K562 (cell line): ENCODE measurements around the gene PI4KA. TPM values are rescaled to one million over a fixed set of nuclear protein-coding genes. Genes with fewer than 3 reads are reported as not detected.
A peak's percentile ranks its signal among the peaks of the same experiment; 100 is the strongest.

ENCODE experiments used
- ARID1B ChIP-seq: fragments of 450-650 bp; IDR thresholded peaks from 2 replicates; pipeline ENCODE4 v1.6.1; 2016; ENCODE audit warnings: antibody characterized with exemption, mild to moderate bottlenecking, inconsistent platforms
- CEBPG ChIP-seq, 3 experiments: fragments of 200-800 bp in 1 of 3; sonication (Bioruptor generic) in 1 of 3; sonication (generic) in 1 of 3; formaldehyde crosslinking in 1 of 3; IDR thresholded peaks in 2 of 3; conservative IDR thresholded peaks in 1 of 3; 2 replicates each; pipeline versions ENCODE4 v1.6.1 to v1.8.0; 2016 to 2022; ENCODE audit warnings: missing compliant biosample characterization in 2 of 3, missing genetic modification characterization in 2 of 3, mild to moderate bottlenecking in 1 of 3, missing genetic modification reagents in 1 of 3
- ETS2 ChIP-seq: IDR thresholded peaks from 2 replicates; pipeline ENCODE4 v1.6.1; 2016; ENCODE audit warnings: borderline replicate concordance, missing genetic modification characterization, mild to moderate bottlenecking, moderate library complexity, missing compliant biosample characterization; ENCODE audit not compliant: poor library complexity, severe bottlenecking
- HMGN3 ChIP-seq: IDR thresholded peaks from 2 replicates; pipeline ENCODE4 v1.6.1; 2011; ENCODE audit warnings: borderline replicate concordance, low read depth, mild to moderate bottlenecking, mixed read lengths, low read length; ENCODE audit not compliant: insufficient read length; ENCODE audit errors: extremely low read depth
- JUN ChIP-seq, 2 experiments: sonication (generic) in 1 of 2; formaldehyde crosslinking in 1 of 2; IDR thresholded peaks; 2 replicates each; pipeline versions ENCODE4 v1.6.1 to v1.8.0; 2012 to 2022; ENCODE audit warnings: borderline replicate concordance in 2 of 2, mild to moderate bottlenecking in 2 of 2, improper control_type of control experiment in 1 of 2, low read depth in 1 of 2, low read length in 1 of 2, missing genetic modification reagents in 1 of 2
- OTX1 ChIP-seq: fragments of 450-650 bp; formaldehyde crosslinking; IDR thresholded peaks from 2 replicates; pipeline ENCODE4 v1.4.0; 2022; ENCODE audit warnings: mild to moderate bottlenecking
- PHF8 ChIP-seq: fragments of 200-600 bp; sonication (generic); IDR thresholded peaks from 2 replicates; pipeline ENCODE4 v1.6.1; 2012; ENCODE audit warnings: mixed run types, mild to moderate bottlenecking, inconsistent platforms, low read length, moderate library complexity, borderline replicate concordance
- RFX1 ChIP-seq: fragments of 450-650 bp; IDR thresholded peaks from 2 replicates; pipeline ENCODE4 v1.6.1; 2016; ENCODE audit warnings: mild to moderate bottlenecking, moderate library complexity
- RUNX1 ChIP-seq: sonication (generic); IDR thresholded peaks from 2 replicates; pipeline ENCODE4 v1.6.1; 2016; ENCODE audit warnings: antibody characterized with exemption, low read depth
- SAP30 ChIP-seq: fragments of 200-600 bp; sonication (generic); IDR thresholded peaks from 2 replicates; pipeline ENCODE4 v1.6.1; 2012; ENCODE audit warnings: borderline replicate concordance, low read depth, mild to moderate bottlenecking, moderate library complexity, low read length, control low read depth, inconsistent platforms; ENCODE audit not compliant: insufficient read depth, poor library complexity, severe bottlenecking
- SMAD4 ChIP-seq: fragments of 250-450 bp; sonication (Bioruptor Pico); conservative IDR thresholded peaks from 2 replicates; pipeline ENCODE4 v1.8.0; 2021; ENCODE audit warnings: inconsistent platforms, mild to moderate bottlenecking, moderate library complexity
- TEAD1 ChIP-seq, 2 experiments: fragments of 450-650 bp in 1 of 2; sonication (generic) in 1 of 2; formaldehyde crosslinking; IDR thresholded peaks; 2 replicates each; pipeline versions ENCODE4 v1.4.0 to v1.8.0; 2020 to 2022; ENCODE audit warnings: mild to moderate bottlenecking in 2 of 2, missing genetic modification reagents in 1 of 2
- TFAP4 ChIP-seq: sonication (generic); formaldehyde crosslinking; IDR thresholded peaks from 2 replicates; pipeline ENCODE4 v1.8.0; 2022; ENCODE audit warnings: missing genetic modification reagents, mild to moderate bottlenecking, moderate library complexity, borderline replicate concordance
- ZBTB7A ChIP-seq: IDR thresholded peaks from 2 replicates; pipeline ENCODE4 v1.6.1; 2011; ENCODE audit warnings: low read depth, mild to moderate bottlenecking, low read length, moderate library complexity, borderline replicate concordance; ENCODE audit not compliant: control insufficient read depth
- ZC3H4 ChIP-seq: sonication (generic); formaldehyde crosslinking; IDR thresholded peaks from 2 replicates; pipeline ENCODE4 v1.9.0; 2021; ENCODE audit warnings: missing genetic modification reagents, borderline replicate concordance
- ZFP1 ChIP-seq: fragments of 450-650 bp; formaldehyde crosslinking; IDR thresholded peaks from 2 replicates; pipeline ENCODE4 v1.4.0; 2020; ENCODE audit warnings: mild to moderate bottlenecking, mixed read lengths
- ZNF324 ChIP-seq: fragments of 250-450 bp; sonication (Bioruptor Pico); IDR thresholded peaks from 2 replicates; pipeline ENCODE4 v1.4.0; 2020; ENCODE audit warnings: mild to moderate bottlenecking
- ZNF707 ChIP-seq: fragments of 250-450 bp; sonication (Bioruptor Pico); conservative IDR thresholded peaks from 2 replicates; pipeline ENCODE4 v1.8.0; 2022; ENCODE audit warnings: inconsistent platforms, mild to moderate bottlenecking, moderate library complexity
- ZNF76 ChIP-seq: fragments of 250-450 bp; sonication (Bioruptor Pico); IDR thresholded peaks from 2 replicates; pipeline ENCODE4 v1.4.0; 2020; ENCODE audit warnings: mild to moderate bottlenecking, moderate library complexity, borderline replicate concordance
- ZZZ3 ChIP-seq: fragments of 450-650 bp; IDR thresholded peaks from 2 replicates; pipeline ENCODE4 v1.6.1; 2016; ENCODE audit warnings: antibody characterized with exemption, mild to moderate bottlenecking, moderate library complexity
- polyA plus RNA-seq, 8 experiments: library from polyadenylated mRNA; depleted of rRNA in 4 of 8; stranded (reverse) in 5 of 8; unstranded in 3 of 8; fragments of >200 nt; fragmentation: Nextera tagmentation in 2 of 8; fragmentation: Illumina TruSeq in 1 of 8; extraction: Ambion mirVana in 2 of 8; extraction: Trizol in 1 of 8; gene quantifications; 2 replicates each; pipeline versions ENCODE4 v1.2.1 to v1.2.3, GENCODE V29; 2011 to 2014; ENCODE audit warnings: inconsistent platforms in 1 of 8, missing spikeins in 1 of 8
- total RNA-seq, 7 experiments: library from RNA; depleted of rRNA in 6 of 7; stranded (reverse); fragments of >200 nt in 6 of 7; fragmentation: Illumina TruSeq in 2 of 7; extraction: Trizol in 2 of 7; gene quantifications; 2 replicates each; pipeline versions ENCODE4 v1.2.1 to v1.2.3, GENCODE V29; 2011 to 2021; ENCODE audit warnings: low replicate concordance in 1 of 7
- TF ChIP-seq, protein P1 (sequence below): fragments of 450-650 bp; formaldehyde crosslinking; IDR thresholded peaks from 2 replicates; pipeline ENCODE4 v1.4.0; 2020; ENCODE audit warnings: mild to moderate bottlenecking, moderate library complexity
- TF ChIP-seq, protein P2 (sequence below): fragments of 250-450 bp; sonication (Bioruptor Pico); IDR thresholded peaks from 2 replicates; pipeline ENCODE4 v1.8.0; 2022; ENCODE audit warnings: moderate library complexity, mild to moderate bottlenecking, inconsistent platforms

PI4KA gene
- total and polyA plus RNA-seq, 9 of the 15 experiments (the other 6 are each of a cell fraction or from before 2014, with no cell fraction given): 7.3 to 187 (median 84.7) TPM

- TF ChIP-seq TEAD1 (CRISPR knock-in tag; IDR thresholded peaks at IDR 0.05) (peak; percentile 41 to 75; a peak in 1 of 4 replicates), ZZZ3 (no peak), TFAP4 (CRISPR knock-in tag) (0 out of 2 replicates have a peak, but pooled peaks have one; percentile 15), PHF8 (no peak; the same call in 1 of the 2 replicates), HMGN3 (peak; percentile 41), JUN (IDR thresholded peaks at IDR 0.05; ENCODE audit: borderline replicate concordance, low read depth, low read length) (0 out of 2 replicates have a peak, but pooled peaks have one; percentile 4), JUN (CRISPR knock-in tag; IDR thresholded peaks at IDR 0.05; ENCODE audit: borderline replicate concordance) (peak; percentile 56), ZC3H4 (CRISPR knock-in tag) (no peak), RFX1 (no peak), CEBPG (CRISPR knock-in tag; IDR thresholded peaks at IDR 0.05) (peak; percentile 64; the same call in 1 of the 2 replicates), CEBPG (tag; conservative IDR thresholded peaks at IDR 0.05 in 1 of 2, IDR thresholded peaks at IDR 0.05 in 1 of 2) (no peak; a peak in 1 of 4 replicates), ARID1B (no peak), ETS2 (no peak), ZNF324 (CRISPR knock-in tag) (no peak), SAP30 (peak; percentile 13), ZNF707 (CRISPR knock-in tag) (peak; percentile 53), OTX1 (CRISPR knock-in tag) (peak; percentile 83; the same call in 1 of the 2 replicates), ZBTB7A (no peak), ZFP1 (0 out of 2 replicates have a peak, but pooled peaks have one; percentile 45), ZNF76 (peak; percentile 46; the same call in 1 of the 2 replicates), RUNX1 (0 out of 2 replicates have a peak, but pooled peaks have one; percentile 48), SMAD4 (CRISPR knock-in tag) (0 out of 2 replicates have a peak, but pooled peaks have one; percentile 20)
- TF ChIP-seq, protein P1, sequence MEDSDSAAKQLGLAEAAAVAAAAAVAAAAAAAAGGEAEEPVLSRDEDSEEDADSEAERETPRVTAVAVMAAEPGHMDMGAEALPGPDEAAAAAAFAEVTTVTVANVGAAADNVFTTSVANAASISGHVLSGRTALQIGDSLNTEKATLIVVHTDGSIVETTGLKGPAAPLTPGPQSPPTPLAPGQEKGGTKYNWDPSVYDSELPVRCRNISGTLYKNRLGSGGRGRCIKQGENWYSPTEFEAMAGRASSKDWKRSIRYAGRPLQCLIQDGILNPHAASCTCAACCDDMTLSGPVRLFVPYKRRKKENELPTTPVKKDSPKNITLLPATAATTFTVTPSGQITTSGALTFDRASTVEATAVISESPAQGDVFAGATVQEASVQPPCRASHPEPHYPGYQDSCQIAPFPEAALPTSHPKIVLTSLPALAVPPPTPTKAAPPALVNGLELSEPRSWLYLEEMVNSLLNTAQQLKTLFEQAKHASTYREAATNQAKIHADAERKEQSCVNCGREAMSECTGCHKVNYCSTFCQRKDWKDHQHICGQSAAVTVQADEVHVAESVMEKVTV (CRISPR knock-in tag): 0 out of 2 replicates have a peak, but pooled peaks have one; percentile 12
- TF ChIP-seq, protein P2, sequence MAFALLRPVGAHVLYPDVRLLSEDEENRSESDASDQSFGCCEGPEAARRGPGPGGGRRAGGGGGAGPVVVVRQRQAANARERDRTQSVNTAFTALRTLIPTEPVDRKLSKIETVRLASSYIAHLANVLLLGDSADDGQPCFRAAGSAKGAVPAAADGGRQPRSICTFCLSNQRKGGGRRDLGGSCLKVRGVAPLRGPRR (CRISPR knock-in tag): peak; percentile 82; the same call in 1 of the 2 replicates
Measured at GRCh38 chr22:20751185-20751851, 107.3 kb downstream of the PI4KA start (continued).
